Thoracic aorta (tissue), 2 donors: ENCODE data around the gene KIRREL3. TPM values are rescaled to one million over a fixed set of nuclear protein-coding genes. Genes with fewer than 3 reads are reported as not detected.

Source experiments
- ATAC-seq: fragments of 150-250 bp; one replicate; pipeline ENCODE4 v1.8.0; 2017; ENCODE audit warnings: low read depth; ENCODE audit not compliant: insufficient number of reproducible peaks, low FRiP score
- DNase-seq: peaks from one replicate; pipeline ENCODE4 v3.0.0-alpha.2; 2020; ENCODE audit warnings: low spot score
- H3K27ac ChIP-seq, 2 donors: fragments of 200-600 bp; sonication (generic); 1 replicate in 1 of 2; 2 replicates in 1 of 2; pipeline ENCODE4 v1.5.1; 2016; ENCODE audit warnings: mild to moderate bottlenecking in 2 of 2, moderate library complexity in 2 of 2
- H3K27me3 ChIP-seq: fragments of 200-600 bp; sonication (generic); replicated peaks from 2 replicates; pipeline ENCODE4 v1.6.0; 2016; ENCODE audit warnings: mild to moderate bottlenecking; ENCODE audit not compliant: insufficient read depth
- H3K36me3 ChIP-seq: fragments of 200-600 bp; sonication (generic); one replicate; pipeline ENCODE4 v1.5.1; 2016
- H3K4me1 ChIP-seq, 2 donors: fragments of 200-600 bp; sonication (generic); 1 replicate in 1 of 2; 2 replicates in 1 of 2; pipeline versions ENCODE4 v1.5.1 to v1.6.0; 2016; ENCODE audit warnings: low read depth in 2 of 2, mild to moderate bottlenecking in 1 of 2; ENCODE audit not compliant: control insufficient read depth in 1 of 2
- H3K4me3 ChIP-seq: fragments of 200-600 bp; sonication (generic); 2 replicates; pipeline ENCODE4 v1.5.1; 2016; ENCODE audit warnings: mild to moderate bottlenecking
- H3K9me3 ChIP-seq: fragments of 200-600 bp; sonication (generic); 2 replicates; pipeline ENCODE4 v1.5.1; 2016
- total RNA-seq, 2 donors: library from RNA; depleted of rRNA; stranded (reverse); fragments of >200 nt; gene quantifications; one replicate each; pipeline versions ENCODE4 v1.1.0 to v1.2.3, GENCODE V29; 2016
- TF ChIP-seq, protein P1 (sequence below): fragments of 200-600 bp; sonication (generic); IDR thresholded peaks from one replicate; pipeline ENCODE4 v1.5.1; 2019; ENCODE audit warnings: antibody characterized with exemption

The KIRREL3 gene
- total RNA-seq, 2 donors from 2014 or later, result not detected

DNA sequence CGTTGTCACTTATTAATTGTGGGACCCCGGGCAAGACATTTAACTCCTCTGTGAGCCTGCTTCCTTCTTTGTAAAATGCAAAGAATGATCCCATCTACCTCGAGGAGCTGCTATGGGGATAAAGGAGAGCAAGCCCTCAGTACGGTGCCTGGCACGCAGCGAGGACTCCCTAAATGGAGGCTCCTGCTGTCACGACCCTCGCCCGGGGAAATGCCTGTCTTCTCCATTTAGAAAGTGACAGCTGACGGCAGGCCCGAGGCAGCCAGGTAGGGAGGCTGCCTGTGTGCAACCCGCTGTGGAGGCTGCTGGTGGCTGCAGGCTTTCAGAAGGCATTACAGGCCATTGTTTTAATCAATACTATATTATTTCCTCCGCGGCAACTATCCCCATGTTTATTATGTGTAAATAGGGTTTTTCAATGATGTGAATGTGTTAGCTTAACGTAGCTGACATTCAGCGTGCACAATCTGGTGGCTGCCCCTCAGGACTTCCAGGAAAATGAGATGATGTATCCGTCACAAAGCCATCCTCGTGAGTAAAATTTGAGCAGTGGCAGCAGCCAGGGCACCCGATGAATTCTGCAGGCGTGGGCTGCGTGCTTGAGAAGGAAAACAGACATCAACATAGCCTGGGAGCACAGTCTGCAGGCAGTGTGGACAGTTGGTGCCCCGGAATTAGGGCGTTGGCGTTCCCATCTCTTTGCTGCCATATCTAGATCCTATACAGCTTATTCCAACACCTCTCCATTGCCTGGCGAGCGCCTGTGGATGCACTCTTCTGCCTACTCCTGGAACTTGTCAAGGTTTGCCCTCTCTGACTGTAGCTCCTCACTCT, 416.8 kb downstream of the KIRREL3 start:
- H3K36me3 ChIP-seq, result no peaks in the 10 kb centered on the region
- no peaks in the 10 kb centered on the region for H3K27me3 ChIP-seq
- H3K9me3 ChIP-seq, result no peaks in the 10 kb centered on the region
- no peak for DNase-seq
- TF ChIP-seq, protein P1, sequence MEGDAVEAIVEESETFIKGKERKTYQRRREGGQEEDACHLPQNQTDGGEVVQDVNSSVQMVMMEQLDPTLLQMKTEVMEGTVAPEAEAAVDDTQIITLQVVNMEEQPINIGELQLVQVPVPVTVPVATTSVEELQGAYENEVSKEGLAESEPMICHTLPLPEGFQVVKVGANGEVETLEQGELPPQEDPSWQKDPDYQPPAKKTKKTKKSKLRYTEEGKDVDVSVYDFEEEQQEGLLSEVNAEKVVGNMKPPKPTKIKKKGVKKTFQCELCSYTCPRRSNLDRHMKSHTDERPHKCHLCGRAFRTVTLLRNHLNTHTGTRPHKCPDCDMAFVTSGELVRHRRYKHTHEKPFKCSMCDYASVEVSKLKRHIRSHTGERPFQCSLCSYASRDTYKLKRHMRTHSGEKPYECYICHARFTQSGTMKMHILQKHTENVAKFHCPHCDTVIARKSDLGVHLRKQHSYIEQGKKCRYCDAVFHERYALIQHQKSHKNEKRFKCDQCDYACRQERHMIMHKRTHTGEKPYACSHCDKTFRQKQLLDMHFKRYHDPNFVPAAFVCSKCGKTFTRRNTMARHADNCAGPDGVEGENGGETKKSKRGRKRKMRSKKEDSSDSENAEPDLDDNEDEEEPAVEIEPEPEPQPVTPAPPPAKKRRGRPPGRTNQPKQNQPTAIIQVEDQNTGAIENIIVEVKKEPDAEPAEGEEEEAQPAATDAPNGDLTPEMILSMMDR, result no peak
- ATAC-seq, result no peak
- H3K4me3 ChIP-seq, result no peak overlapping the region
- H3K4me1 ChIP-seq, result peaks cover 0 to 12% of the 10 kb centered on the region in 2 donors
- H3K27ac ChIP-seq, result no peak overlapping the region

DNA sequence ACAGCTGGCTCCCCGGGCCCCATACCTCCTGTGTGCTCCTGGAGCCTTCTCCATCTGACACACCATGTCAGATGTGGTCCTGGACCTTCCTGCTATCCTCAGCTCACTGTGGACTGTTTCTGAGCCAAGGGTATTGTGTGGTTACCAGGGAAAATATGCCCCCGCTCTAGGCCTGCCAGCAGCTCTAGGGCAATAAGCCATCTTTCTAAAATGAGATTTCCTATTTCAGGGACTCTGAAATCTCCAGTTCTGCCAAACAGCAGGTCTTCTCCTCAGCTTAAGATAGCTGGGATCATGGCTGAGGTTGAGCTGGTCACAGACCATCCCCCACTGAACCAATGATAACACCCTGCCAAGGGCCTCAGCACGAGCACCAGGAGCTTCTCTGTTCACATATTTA, 417.5 kb downstream of the KIRREL3 start:
- Histone ChIP-seq H3K27me3 (no peaks in the 10 kb centered on the region), H3K4me1 (peaks cover 0 to 12% of the 10 kb centered on the region in 2 donors), H3K4me3 (no peak overlapping the region), H3K27ac (no peak overlapping the region), H3K36me3 (no peaks in the 10 kb centered on the region), H3K9me3 (no peaks in the 10 kb centered on the region)
- ATAC-seq (no peak), DNase-seq (no peak)
- TF ChIP-seq, protein P1, result no peak

DNA sequence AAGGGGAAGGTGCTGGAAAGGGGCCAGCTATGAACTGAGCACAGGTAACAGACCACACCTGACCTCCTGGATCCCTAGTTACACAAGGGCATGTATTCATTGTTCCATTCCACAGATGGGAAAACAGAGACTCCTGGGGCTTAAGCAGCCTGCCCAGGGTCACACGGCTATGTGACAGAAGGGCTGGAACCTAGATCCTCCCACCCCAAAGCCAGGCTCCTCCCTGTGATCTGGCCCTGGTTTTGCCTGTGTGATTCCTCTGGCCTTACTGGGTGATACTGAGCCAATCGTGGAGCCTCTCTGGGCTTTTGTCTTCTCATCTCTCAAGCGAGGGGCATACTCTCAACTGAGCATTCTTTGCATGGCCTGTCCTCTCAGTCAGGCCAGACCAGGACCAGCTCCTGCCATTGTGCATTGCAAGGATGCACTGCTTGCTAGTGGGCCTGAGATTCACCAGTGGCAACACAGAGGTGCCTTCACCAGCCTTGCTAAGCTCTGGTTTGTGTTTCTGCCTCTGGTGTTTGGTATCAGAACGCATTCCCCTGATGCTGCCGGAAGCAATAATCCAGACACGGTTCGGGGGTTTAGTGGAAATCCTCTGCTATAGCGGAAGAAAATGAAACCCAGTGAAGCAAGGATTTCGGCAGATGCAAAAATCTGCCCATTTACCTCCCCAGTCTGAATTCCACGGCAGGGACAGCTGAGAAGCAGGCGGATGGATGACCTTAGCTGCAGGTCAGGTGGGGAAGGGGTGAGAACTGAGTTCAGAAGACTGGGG, 418.5 kb downstream of the KIRREL3 start:
- TF ChIP-seq, protein P1, result no peak
- ATAC-seq, result no peak
- Histone ChIP-seq H3K36me3 (no peaks in the 10 kb centered on the region), H3K9me3 (no peaks in the 10 kb centered on the region), H3K4me3 (no peak overlapping the region), H3K27me3 (no peaks in the 10 kb centered on the region), H3K27ac (no peak overlapping the region), H3K4me1 (peaks cover 0 to 12% of the 10 kb centered on the region in 2 donors)
- DNase-seq, result no peak

DNA sequence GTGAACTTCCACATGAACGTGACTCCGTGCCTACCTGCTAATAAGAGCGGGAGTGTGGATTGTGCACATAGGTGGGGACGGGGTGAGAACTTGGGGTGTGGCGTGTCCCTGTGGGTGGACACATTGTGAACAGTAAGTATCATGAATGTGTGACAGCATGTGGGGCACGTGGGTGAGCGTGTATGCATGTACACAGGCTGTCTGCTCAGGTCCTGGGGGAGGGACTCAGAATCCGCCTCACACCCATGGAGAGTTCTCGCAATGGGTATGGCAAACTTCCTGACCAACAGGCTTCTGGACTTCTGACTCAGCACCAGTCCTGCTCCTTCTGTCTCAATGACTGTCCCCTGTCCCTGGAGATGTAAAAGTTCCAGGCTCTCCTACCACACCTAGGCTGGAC, 422.1 kb downstream of the KIRREL3 start:
- no peaks in the 10 kb centered on the region for H3K9me3 ChIP-seq
- H3K27me3 ChIP-seq, result no peaks in the 10 kb centered on the region
- ATAC-seq, result no peak
- no peak for DNase-seq
- TF ChIP-seq, protein P1, result no peak
- H3K27ac ChIP-seq, result no peak overlapping the region
- no peak overlapping the region for H3K4me3 ChIP-seq
- no peaks in the 10 kb centered on the region for H3K36me3 ChIP-seq
- H3K4me1 ChIP-seq, result no peaks in the 10 kb centered on the region

DNA sequence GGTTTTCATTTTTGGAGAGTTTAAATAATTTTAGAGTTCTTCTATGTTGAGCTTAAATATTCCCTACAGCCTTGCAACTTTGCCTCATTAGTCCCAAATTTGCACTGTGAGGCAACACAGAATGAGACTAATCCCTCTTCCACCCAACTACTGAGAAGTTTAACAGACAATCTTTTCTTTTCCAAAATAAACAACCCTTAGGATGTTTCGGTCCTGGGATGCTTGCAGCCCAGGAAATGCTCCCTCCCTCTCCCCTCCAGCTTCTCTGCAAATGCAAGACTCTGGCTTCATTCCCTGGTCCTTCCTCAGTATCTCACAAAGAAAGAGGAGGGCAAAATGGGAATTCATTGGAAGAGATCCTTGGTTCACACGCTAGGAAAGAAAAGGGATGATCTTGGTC, 422.5 kb downstream of the KIRREL3 start:
- TF ChIP-seq, protein P1, result no peak
- Histone ChIP-seq H3K4me3 (no peak overlapping the region), H3K9me3 (no peaks in the 10 kb centered on the region), H3K4me1 (no peaks in the 10 kb centered on the region), H3K27ac (no peak overlapping the region), H3K36me3 (no peaks in the 10 kb centered on the region), H3K27me3 (no peaks in the 10 kb centered on the region)
- ATAC-seq (no peak), DNase-seq (no peak)
